SK-N-SH (cell line): Measurements from ENCODE around the gene NTN1. TPM values are rescaled to one million over a fixed set of nuclear protein-coding genes. Genes with fewer than 3 reads are reported as not detected.

Source experiments
- CTCF ChIA-PET: fragments of 300-600, 350-600 bp; formaldehyde crosslinking; extraction: SDS; loops from one replicate; lab custom pipeline; 2021; lab: Yijun Ruan, JAX
- POLR2A ChIA-PET: fragments of 350-600 bp; sonication (Branson Sonifier 250); formaldehyde crosslinking; extraction: SDS; loops from one replicate; lab custom pipeline; 2020; ENCODE audit warnings: antibody characterized with exemption, inconsistent platforms; lab: Yijun Ruan, JAX
- DNase-seq: peaks from one replicate; pipeline ENCODE4 v3.0.0; 2012
- H2AFZ ChIP-seq: fragments of 200-600 bp; sonication (generic); 2 replicates; pipeline ENCODE4 v1.8.1; 2016; ENCODE audit warnings: antibody characterized with exemption, mild to moderate bottlenecking, low read depth
- H3F3A ChIP-seq: fragments of 200-600 bp; sonication (generic); replicated peaks from 2 replicates; pipeline ENCODE3; 2016; ENCODE audit warnings: antibody characterized with exemption, mild to moderate bottlenecking; ENCODE audit not compliant: insufficient read depth
- H3K27ac ChIP-seq, 2 experiments: fragments of 200-500 bp in 1 of 2; fragments of 200-600 bp in 1 of 2; sonication (Bioruptor generic) in 1 of 2; sonication (generic), shearing (Covaris generic) in 1 of 2; 2 replicates each; pipeline versions ENCODE4 v1.5.1 to v1.6.1; 2014 to 2016; ENCODE audit warnings: low read depth in 2 of 2, inconsistent platforms in 1 of 2, low read length in 1 of 2, mild to moderate bottlenecking in 1 of 2, mixed read lengths in 1 of 2
- H3K27me3 ChIP-seq: fragments of 200-600 bp; sonication (generic), shearing (Covaris generic); 2 replicates; pipeline ENCODE4 v1.6.1; 2016; ENCODE audit warnings: mixed run types; ENCODE audit not compliant: insufficient read depth
- H3K36me3 ChIP-seq, 2 experiments: fragments of 200-500 bp in 1 of 2; fragments of 200-600 bp in 1 of 2; sonication (Bioruptor generic) in 1 of 2; sonication (generic) in 1 of 2; replicated peaks in 1 of 2; 2 replicates each; pipeline versions ENCODE3 to v1.5.1; 2014 to 2016; ENCODE audit warnings: low read length in 1 of 2, mild to moderate bottlenecking in 1 of 2; ENCODE audit not compliant: insufficient read depth in 2 of 2, control insufficient read depth in 1 of 2
- H3K4me1 ChIP-seq, 2 experiments: fragments of 200-500 bp in 1 of 2; fragments of 200-600 bp in 1 of 2; sonication (Bioruptor generic) in 1 of 2; sonication (generic), shearing (Covaris generic) in 1 of 2; 2 replicates each; pipeline versions ENCODE4 v1.5.1 to v1.6.1; 2014 to 2016; ENCODE audit warnings: low read depth in 1 of 2, low read length in 1 of 2, mixed run types in 1 of 2; ENCODE audit not compliant: insufficient read depth in 2 of 2, control insufficient read depth in 1 of 2
- H3K4me2 ChIP-seq: fragments of 200-600 bp; sonication (generic), shearing (Covaris generic); 2 replicates; pipeline ENCODE4 v1.6.1; 2017; ENCODE audit warnings: mixed run types
- H3K4me3 ChIP-seq, 2 experiments: fragments of 200-500 bp in 1 of 2; fragments of 200-600 bp in 1 of 2; sonication (Bioruptor generic) in 1 of 2; sonication (generic), shearing (Covaris generic) in 1 of 2; 2 replicates each; pipeline versions ENCODE4 v1.5.1 to v1.8.1; 2014 to 2016; ENCODE audit warnings: low read depth in 2 of 2, inconsistent platforms in 1 of 2, low read length in 1 of 2, mild to moderate bottlenecking in 1 of 2, mixed read lengths in 1 of 2, moderate library complexity in 1 of 2
- H3K79me2 ChIP-seq: fragments of 200-600 bp; sonication (generic); 2 replicates; pipeline ENCODE4 v1.8.1; 2017; ENCODE audit warnings: mild to moderate bottlenecking; ENCODE audit not compliant: insufficient read depth
- H3K9ac ChIP-seq: fragments of 200-600 bp; sonication (generic); 2 replicates; pipeline ENCODE4 v1.6.1; 2017; ENCODE audit warnings: mixed run types
- H3K9me2 ChIP-seq: fragments of 200-600 bp; sonication (generic); 2 replicates; pipeline ENCODE4 v1.6.1; 2017; ENCODE audit warnings: mixed run types
- H3K9me3 ChIP-seq: fragments of 200-600 bp; sonication (generic); 2 replicates; pipeline ENCODE4 v1.6.1; 2017; ENCODE audit warnings: mixed run types, mild to moderate bottlenecking, moderate library complexity
- H4K20me1 ChIP-seq: fragments of 200-600 bp; sonication (generic); 2 replicates; pipeline ENCODE4 v1.6.1; 2017; ENCODE audit warnings: mild to moderate bottlenecking, mixed run types; ENCODE audit not compliant: insufficient read depth
- CTCF ChIP-seq: fragments of 200-600 bp; sonication (generic); IDR thresholded peaks from 2 replicates; pipeline ENCODE4 v1.6.1; 2017; ENCODE audit warnings: antibody characterized with exemption, mild to moderate bottlenecking, moderate library complexity
- ELF1 ChIP-seq: IDR thresholded peaks from 2 replicates; pipeline ENCODE4 v1.4.0; 2012
- EP300 ChIP-seq, 2 experiments: IDR thresholded peaks; 2 replicates each; pipeline versions ENCODE4 v1.4.0 to v1.6.1; 2012; ENCODE audit warnings: borderline replicate concordance in 1 of 2, low read depth in 1 of 2, low read length in 1 of 2
- EZH2phosphoT487 ChIP-seq: fragments of 200-600 bp; sonication (generic); IDR thresholded peaks from 2 replicates; pipeline ENCODE4 v1.6.1; 2017; ENCODE audit warnings: low read depth, mixed run types, mild to moderate bottlenecking, antibody characterized with exemption, moderate library complexity, borderline replicate concordance
- FOSL2 ChIP-seq: IDR thresholded peaks from 2 replicates; pipeline ENCODE4 v1.4.0; 2012; ENCODE audit warnings: low read depth, mild to moderate bottlenecking, moderate library complexity, borderline replicate concordance
- FOXM1 ChIP-seq: IDR thresholded peaks from 2 replicates; pipeline ENCODE4 v1.4.0; 2012; ENCODE audit warnings: low read depth, mild to moderate bottlenecking
- NFIC ChIP-seq: IDR thresholded peaks from 2 replicates; pipeline ENCODE4 v1.4.0; 2012; ENCODE audit warnings: borderline replicate concordance
- POLR2AphosphoS5 ChIP-seq: IDR thresholded peaks from 2 replicates; pipeline ENCODE4 v1.6.1; 2012; ENCODE audit warnings: low read depth, low read length
- SIN3A ChIP-seq: IDR thresholded peaks from 2 replicates; pipeline ENCODE4 v1.6.1; 2012; ENCODE audit warnings: low read depth, mild to moderate bottlenecking, low read length, moderate library complexity, borderline replicate concordance
- SMC3 ChIP-seq: IDR thresholded peaks from 2 replicates; pipeline ENCODE4 v1.6.1; 2012; ENCODE audit warnings: low read depth, low read length, improper control_type of control experiment
- TAF1 ChIP-seq: IDR thresholded peaks from 2 replicates; pipeline ENCODE4 v1.6.1; 2012; ENCODE audit warnings: low read depth, mild to moderate bottlenecking, low read length, moderate library complexity, borderline replicate concordance
- TCF12 ChIP-seq: IDR thresholded peaks from 2 replicates; pipeline ENCODE4 v1.4.0; 2012
- USF2 ChIP-seq: fragments of 150-350 bp; IDR thresholded peaks from 2 replicates; pipeline ENCODE4 v1.6.1; 2017; ENCODE audit warnings: antibody characterized with exemption, low read length, low read depth, borderline replicate concordance
- YY1 ChIP-seq: IDR thresholded peaks from 2 replicates; pipeline ENCODE4 v1.4.0; 2012; ENCODE audit warnings: low read depth, mild to moderate bottlenecking
- ZBTB33 ChIP-seq: IDR thresholded peaks from 2 replicates; pipeline ENCODE4 v1.4.0; 2012; ENCODE audit warnings: low read depth, borderline replicate concordance
- WGBS: methylation state at CpG from one replicate; pipeline ENCODE4 v1.1.6; 2017; ENCODE audit warnings: low lambda C conversion rate; 5-methylcytosine and 5-hydroxymethylcytosine counted together
- polyA plus RNA-seq, 3 experiments: library from polyadenylated mRNA; depleted of rRNA; stranded (reverse); fragments of >200 nt; gene quantifications; 2 replicates each; pipeline ENCODE4 v1.2.3, GENCODE V29; 2012

Gene NTN1
- polyA plus RNA-seq, 1 of the 3 experiments (the other 2 are of a cell fraction) = 0.05 TPM

GRCh38 chr17:9209781-9210370 lies 188.6 kb downstream of the NTN1 start:
- H3K79me2 ChIP-seq = no peaks in the 10 kb centered on the region
- ChIA-PET CTCF (interaction anchor here (1.3 kb wide), 1 partner anchor 12 kb away, joined by 4 read pairs; no protein-coding TSS in a partner anchor), POLR2A (no interaction called here)
- H3K4me2 ChIP-seq = no peak overlapping the region
- H3K27me3 ChIP-seq = no peaks in the 10 kb centered on the region; the same call in 1 of the 2 replicates
- H3K9ac ChIP-seq = no peak overlapping the region
- H3K9me2 ChIP-seq = no peaks in the 10 kb centered on the region
- no peaks in the 10 kb centered on the region for H3F3A ChIP-seq
- DNase-seq = no peak
- H3K36me3 ChIP-seq = no peaks in the 10 kb centered on the region
- H3K27ac ChIP-seq = no peak overlapping the region
- no peak for TF ChIP-seq EP300 (IDR thresholded peaks at IDR 0.05; ENCODE audit: borderline replicate concordance in 1 of 2, low read depth in 1 of 2, low read length in 1 of 2)
- no peak for TF ChIP-seq SIN3A
- TF ChIP-seq ZBTB33 = no peak
- TF ChIP-seq YY1 = no peak
- no peak for TF ChIP-seq NFIC
- TF ChIP-seq POLR2AphosphoS5 = no peak
- no peak for TF ChIP-seq SMC3
- TF ChIP-seq FOSL2 = no peak
- no peak for TF ChIP-seq TAF1
- TF ChIP-seq FOXM1 = no peak
- TF ChIP-seq EZH2phosphoT487 = no peak
- TF ChIP-seq ELF1 = no peak
- WGBS = 41% methylated on average over 7 of the region's 7 CpGs
- no peaks in the 10 kb centered on the region for H3K9me3 ChIP-seq
- H3K4me3 ChIP-seq = no peak overlapping the region
- H2AFZ ChIP-seq = no peak overlapping the region
- H4K20me1 ChIP-seq = no peaks in the 10 kb centered on the region
- H3K4me1 ChIP-seq = peaks cover 0 to 8% of the 10 kb centered on the region in 2 experiments; a peak in 1 of 4 replicates

- Histone ChIP-seq H3K4me2 (no peak overlapping the region), H3K36me3 (no peaks in the 10 kb centered on the region), H3F3A (no peaks in the 10 kb centered on the region), H3K9me3 (peaks cover 11% of the 10 kb centered on the region; the same call in 1 of the 2 replicates), H3K4me3 (no peak overlapping the region), H3K27ac (no peak overlapping the region), H3K27me3 (no peaks in the 10 kb centered on the region; the same call in 1 of the 2 replicates), H2AFZ (no peak overlapping the region), H3K9me2 (no peaks in the 10 kb centered on the region), H3K79me2 (no peaks in the 10 kb centered on the region), H3K4me1 (peaks cover 0 to 2% of the 10 kb centered on the region in 2 experiments; a peak in 1 of 4 replicates), H4K20me1 (no peaks in the 10 kb centered on the region), H3K9ac (no peak overlapping the region)
- no peak for DNase-seq
- TF ChIP-seq EZH2phosphoT487 (no peak), USF2 (no peak), FOSL2 (no peak), SMC3 (no peak), CTCF (no peak), TCF12 (no peak), YY1 (no peak)
- ChIA-PET CTCF (no interaction called here), POLR2A (no interaction called here)
- 56% methylated on average over 13 of the region's 13 CpGs for WGBS
Observed at GRCh38 chr17:9211133-9211765, 189.9 kb downstream of the NTN1 start.
